BLaER1 treated with 17β-estradiol and CSF1 and Interleukin-3, amounts not matched to agents 10 nM and 100 nM (cell line): ENCODE measurements around the gene ZFR.

Source experiments
- H3K27ac ChIP-seq, 11 experiments: shearing (Covaris generic); formaldehyde crosslinking; 2 replicates each; pipeline ENCODE4 v1.8.1; 2022
- H3K27me3 ChIP-seq, 11 experiments: shearing (Covaris generic); formaldehyde crosslinking; 2 replicates each; pipeline ENCODE4 v1.8.1; 2022
- H3K36me3 ChIP-seq, 11 experiments: shearing (Covaris generic); formaldehyde crosslinking; 2 replicates each; pipeline ENCODE4 v1.8.1; 2022
- H3K4me1 ChIP-seq, 10 experiments: shearing (Covaris generic); formaldehyde crosslinking; 2 replicates each; pipeline ENCODE4 v1.8.1; 2022
- H3K4me2 ChIP-seq, 11 experiments: shearing (Covaris generic); formaldehyde crosslinking; 2 replicates each; pipeline ENCODE4 v1.8.1; 2022
- H3K4me3 ChIP-seq, 10 experiments: shearing (Covaris generic); formaldehyde crosslinking; 2 replicates each; pipeline ENCODE4 v1.8.1; 2022
- H3K9ac ChIP-seq, 11 experiments: shearing (Covaris generic); formaldehyde crosslinking; 2 replicates each; pipeline ENCODE4 v1.8.1; 2022
- H3K9me3 ChIP-seq, 11 experiments: shearing (Covaris generic); formaldehyde crosslinking; replicated peaks in 1 of 11; 2 replicates each; pipeline ENCODE4 v1.8.1; 2022
- H4K20me1 ChIP-seq, 11 experiments: shearing (Covaris generic); formaldehyde crosslinking; 2 replicates each; pipeline ENCODE4 v1.8.1; 2022
- Cebpa-rat ChIP-seq, 11 experiments: shearing (Covaris generic); IDR thresholded peaks; 2 replicates each; pipeline ENCODE4 v1.8.1; 2022

ZFR gene

GRCh38 chr5:32365623-32366022 lies 78.9 kb downstream of the ZFR start:
- Histone ChIP-seq H3K27ac (no peak overlapping the region), H4K20me1 (peaks cover 0 to 20% (median 0%) of the 10 kb centered on the region in 11 experiments; a peak in 4 of 22 replicates), H3K4me2 (no peak overlapping the region), H3K9me3 (no peaks in the 10 kb centered on the region; a peak in 1 of 22 replicates), H3K9ac (no peak overlapping the region), H3K4me1 (peaks cover 0 to 15% (median 0%) of the 10 kb centered on the region in 10 experiments; a peak in 4 of 20 replicates), H3K4me3 (no peak overlapping the region), H3K36me3 (peaks cover 88 to 100% (median 96%) of the 10 kb centered on the region in 11 experiments), H3K27me3 (no peaks in the 10 kb centered on the region)
- no peak for TF ChIP-seq Cebpa-rat (IDR thresholded peaks at IDR 0.05)

DNA sequence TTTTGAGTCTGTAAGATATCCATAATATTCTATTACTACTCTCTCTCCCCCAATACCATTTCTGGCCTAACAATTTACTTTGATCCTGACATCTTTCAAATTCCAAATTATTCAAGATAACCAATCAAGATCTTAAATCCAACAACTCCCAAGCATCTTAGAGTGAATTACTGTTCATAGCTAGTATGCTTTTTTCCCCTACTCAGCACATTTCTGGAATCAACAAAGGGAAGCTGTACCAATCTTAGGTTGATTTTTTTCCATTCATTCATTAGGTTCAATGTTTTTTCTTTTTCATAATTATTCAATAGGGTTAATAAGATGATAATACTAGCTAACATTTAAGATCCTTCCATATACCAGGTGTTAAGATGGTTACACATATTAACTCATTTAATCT lies 81.5 kb downstream of the ZFR start:
- Histone ChIP-seq H3K27ac (no peak overlapping the region), H4K20me1 (peaks cover 0 to 21% (median 0%) of the 10 kb centered on the region in 11 experiments; a peak in 3 of 22 replicates), H3K4me1 (no peaks in the 10 kb centered on the region), H3K9ac (no peak overlapping the region), H3K36me3 (peaks cover 89 to 100% (median 96%) of the 10 kb centered on the region in 11 experiments), H3K9me3 (peaks cover 0 to 19% (median 13%) of the 10 kb centered on the region in 11 experiments; a peak in 16 of 22 replicates), H3K27me3 (no peaks in the 10 kb centered on the region), H3K4me3 (no peak overlapping the region), H3K4me2 (no peak overlapping the region)
- no peak for TF ChIP-seq Cebpa-rat (IDR thresholded peaks at IDR 0.05)

DNA sequence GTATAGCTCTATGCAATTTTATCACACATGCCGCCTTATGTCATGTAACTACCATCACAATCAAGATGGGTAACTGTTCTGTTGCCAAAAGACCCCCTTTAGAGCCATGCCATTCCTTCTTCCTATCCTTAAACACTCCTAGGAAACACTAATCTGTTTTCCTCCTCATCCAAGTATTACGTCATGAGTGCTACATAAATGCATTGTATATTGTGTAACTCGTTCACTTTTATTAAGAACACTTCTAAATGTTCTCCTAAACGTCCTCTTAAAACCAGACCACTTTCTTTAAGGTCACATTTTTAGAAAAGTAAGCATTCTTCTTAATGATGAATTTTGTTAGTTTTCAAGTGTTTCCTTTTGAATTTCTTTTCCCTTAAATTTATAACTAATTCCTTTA lies 82.0 kb downstream of the ZFR start:
- Histone ChIP-seq H3K4me1 (no peaks in the 10 kb centered on the region), H3K4me3 (no peak overlapping the region), H3K36me3 (peaks cover 89 to 100% (median 96%) of the 10 kb centered on the region in 11 experiments), H3K27ac (no peak overlapping the region), H3K27me3 (no peaks in the 10 kb centered on the region), H3K9me3 (peaks cover 0 to 22% (median 16%) of the 10 kb centered on the region in 11 experiments; a peak in 16 of 22 replicates), H3K9ac (no peak overlapping the region), H3K4me2 (no peak overlapping the region), H4K20me1 (peaks cover 0 to 21% (median 0%) of the 10 kb centered on the region in 11 experiments; a peak in 3 of 22 replicates)
- no peak for TF ChIP-seq Cebpa-rat (IDR thresholded peaks at IDR 0.05)

GRCh38 chr5:32360906-32361305 lies 83.6 kb downstream of the ZFR start:
- peaks cover 93 to 100% (median 99%) of the 10 kb centered on the region in 11 experiments for H3K36me3 ChIP-seq
- TF ChIP-seq Cebpa-rat (IDR thresholded peaks at IDR 0.05), result no peak
- H3K4me1 ChIP-seq, result no peaks in the 10 kb centered on the region
- H4K20me1 ChIP-seq, result peaks cover 0 to 21% (median 0%) of the 10 kb centered on the region in 11 experiments; a peak in 3 of 22 replicates
- H3K9ac ChIP-seq, result no peak overlapping the region
- H3K4me2 ChIP-seq, result no peak overlapping the region
- H3K27me3 ChIP-seq, result no peaks in the 10 kb centered on the region
- H3K9me3 ChIP-seq, result peaks cover 0 to 31% (median 19%) of the 10 kb centered on the region in 11 experiments; a peak in 17 of 22 replicates
- no peak overlapping the region for H3K4me3 ChIP-seq
- H3K27ac ChIP-seq, result no peak overlapping the region

DNA sequence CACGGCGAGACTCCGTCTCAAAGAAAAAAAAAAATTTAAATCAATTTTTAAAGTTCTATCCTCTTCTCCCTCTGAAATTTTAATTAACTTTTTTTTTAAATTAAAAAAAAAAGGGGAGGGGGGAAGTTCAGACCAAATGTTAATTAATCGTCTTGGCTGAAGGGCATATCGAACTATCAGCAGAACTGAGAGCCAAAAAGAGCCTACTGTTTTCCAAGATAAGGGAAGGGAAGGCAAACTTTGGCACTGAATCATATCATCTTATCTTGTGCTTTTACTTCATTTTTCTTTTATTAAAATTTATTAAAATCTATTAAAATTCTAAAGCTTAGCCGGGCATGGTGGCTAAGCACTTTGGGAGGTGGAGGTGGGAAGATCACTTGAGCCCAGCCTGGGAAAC lies 85.9 kb downstream of the ZFR start:
- H4K20me1 ChIP-seq, result peaks cover 0 to 16% (median 0%) of the 10 kb centered on the region in 11 experiments; a peak in 3 of 22 replicates
- no peak overlapping the region for H3K9ac ChIP-seq
- no peak overlapping the region for H3K4me2 ChIP-seq
- H3K4me1 ChIP-seq, result no peaks in the 10 kb centered on the region
- TF ChIP-seq Cebpa-rat (IDR thresholded peaks at IDR 0.05), result no peak
- H3K27ac ChIP-seq, result no peak overlapping the region
- no peaks in the 10 kb centered on the region for H3K27me3 ChIP-seq
- no peak overlapping the region for H3K4me3 ChIP-seq
- peaks cover 0 to 31% (median 19%) of the 10 kb centered on the region in 11 experiments; a peak in 17 of 22 replicates for H3K9me3 ChIP-seq
- H3K36me3 ChIP-seq, result peaks cover 96 to 100% (median 99%) of the 10 kb centered on the region in 11 experiments

DNA sequence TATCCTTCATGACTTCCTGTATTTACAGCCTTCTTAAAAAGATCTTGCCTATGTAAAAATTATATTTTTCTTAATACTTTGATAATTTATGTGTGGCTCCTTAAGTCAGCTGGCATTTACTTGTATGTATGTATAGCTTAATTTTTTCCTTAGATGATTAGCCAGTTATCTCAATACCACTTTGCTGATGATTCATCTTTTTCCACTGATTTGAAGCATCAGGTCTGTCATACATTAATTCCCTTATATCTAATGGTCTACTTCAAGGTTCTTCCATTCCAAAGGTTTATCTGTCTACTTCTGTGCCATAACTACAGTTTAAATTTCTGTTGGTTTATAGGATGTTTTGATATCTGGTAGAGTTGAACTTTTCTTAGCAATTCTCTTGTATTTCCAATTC lies 86.9 kb downstream of the ZFR start:
- Histone ChIP-seq H3K27me3 (no peaks in the 10 kb centered on the region), H3K36me3 (peaks cover 94 to 100% (median 99%) of the 10 kb centered on the region in 11 experiments), H3K27ac (no peak overlapping the region), H3K4me1 (peaks cover 0 to 2% (median 0%) of the 10 kb centered on the region in 10 experiments; a peak in 6 of 20 replicates), H3K9ac (no peak overlapping the region), H3K4me3 (no peak overlapping the region), H4K20me1 (peaks cover 0 to 16% (median 0%) of the 10 kb centered on the region in 11 experiments; a peak in 3 of 22 replicates), H3K4me2 (no peak overlapping the region), H3K9me3 (peaks cover 0 to 34% (median 19%) of the 10 kb centered on the region in 11 experiments; a peak in 17 of 22 replicates)
- TF ChIP-seq Cebpa-rat (IDR thresholded peaks at IDR 0.05), result no peak

GRCh38 chr5:32355686-32356085 lies 88.9 kb downstream of the ZFR start:
- Histone ChIP-seq H3K4me2 (no peak overlapping the region), H3K27me3 (no peaks in the 10 kb centered on the region), H3K4me1 (peaks cover 0 to 10% (median 0%) of the 10 kb centered on the region in 10 experiments; a peak in 6 of 20 replicates), H3K9me3 (peaks cover 0 to 47% (median 21%) of the 10 kb centered on the region in 11 experiments; a peak in 17 of 22 replicates), H3K4me3 (no peak overlapping the region), H3K36me3 (peaks cover 75 to 96% (median 82%) of the 10 kb centered on the region in 11 experiments), H4K20me1 (peaks cover 0 to 14% (median 0%) of the 10 kb centered on the region in 11 experiments; a peak in 3 of 22 replicates), H3K9ac (no peak overlapping the region), H3K27ac (no peak overlapping the region)
- TF ChIP-seq Cebpa-rat (IDR thresholded peaks at IDR 0.05), result no peak

DNA sequence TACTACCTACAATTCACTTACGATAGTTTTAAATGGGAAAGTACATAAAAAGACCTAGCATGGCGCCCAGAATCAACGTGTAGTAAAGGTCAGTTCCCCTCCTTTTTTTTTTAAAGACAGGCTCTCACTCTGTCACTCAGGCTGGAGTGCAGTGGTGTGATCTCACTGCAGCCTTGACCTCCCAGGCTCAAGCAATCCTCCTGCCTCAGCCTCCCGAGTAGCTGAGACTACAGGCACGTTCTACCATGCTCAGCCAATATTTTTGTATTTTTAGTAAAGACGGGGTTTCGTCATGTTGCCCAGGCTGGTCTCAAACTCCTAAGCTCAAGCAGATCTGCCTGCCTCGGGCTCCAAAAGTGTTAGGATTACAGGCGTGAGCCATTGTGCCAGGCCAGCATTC lies 91.1 kb downstream of the ZFR start:
- no peak overlapping the region for H3K27ac ChIP-seq
- no peaks in the 10 kb centered on the region for H4K20me1 ChIP-seq
- no peak for TF ChIP-seq Cebpa-rat (IDR thresholded peaks at IDR 0.05)
- peaks cover 0 to 10% (median 0%) of the 10 kb centered on the region in 10 experiments; a peak in 6 of 20 replicates for H3K4me1 ChIP-seq
- H3K36me3 ChIP-seq, result peaks cover 52 to 85% (median 61%) of the 10 kb centered on the region in 11 experiments
- no peak overlapping the region for H3K9ac ChIP-seq
- no peaks in the 10 kb centered on the region for H3K27me3 ChIP-seq
- H3K4me2 ChIP-seq, result no peak overlapping the region
- no peak overlapping the region for H3K4me3 ChIP-seq
- peaks cover 13 to 47% (median 24%) of the 10 kb centered on the region in 11 experiments for H3K9me3 ChIP-seq

- Histone ChIP-seq H3K9ac (no peak overlapping the region), H3K27me3 (no peaks in the 10 kb centered on the region), H3K9me3 (peaks cover 20 to 48% (median 32%) of the 10 kb centered on the region in 11 experiments), H3K4me2 (peak overlapping the region in 1 of 11 experiments; percentile 23; a peak in 1 of 22 replicates), H3K36me3 (peaks cover 45 to 77% (median 57%) of the 10 kb centered on the region in 11 experiments), H3K27ac (no peak overlapping the region), H3K4me1 (peaks cover 0 to 10% (median 0%) of the 10 kb centered on the region in 10 experiments; a peak in 6 of 20 replicates), H4K20me1 (no peaks in the 10 kb centered on the region), H3K4me3 (no peak overlapping the region)
- no peak for TF ChIP-seq Cebpa-rat (IDR thresholded peaks at IDR 0.05)
These were observed 91.9 kb downstream of the ZFR start for GRCh38 chr5:32352685-32353084.
